SK-N-MC (cell line): ENCODE results near the gene SMAD4.

Experiments
- EZH2 ChIP-seq: fragments of 200-600 bp; sonication (generic); IDR thresholded peaks from one replicate; pipeline ENCODE4 v1.6.1; 2017; ENCODE audit warnings: antibody characterized with exemption
- POLR2AphosphoS5 ChIP-seq: IDR thresholded peaks from 2 replicates; pipeline ENCODE4 v1.6.1; 2012; ENCODE audit warnings: mild to moderate bottlenecking, low read depth, low read length, borderline replicate concordance

DNA sequence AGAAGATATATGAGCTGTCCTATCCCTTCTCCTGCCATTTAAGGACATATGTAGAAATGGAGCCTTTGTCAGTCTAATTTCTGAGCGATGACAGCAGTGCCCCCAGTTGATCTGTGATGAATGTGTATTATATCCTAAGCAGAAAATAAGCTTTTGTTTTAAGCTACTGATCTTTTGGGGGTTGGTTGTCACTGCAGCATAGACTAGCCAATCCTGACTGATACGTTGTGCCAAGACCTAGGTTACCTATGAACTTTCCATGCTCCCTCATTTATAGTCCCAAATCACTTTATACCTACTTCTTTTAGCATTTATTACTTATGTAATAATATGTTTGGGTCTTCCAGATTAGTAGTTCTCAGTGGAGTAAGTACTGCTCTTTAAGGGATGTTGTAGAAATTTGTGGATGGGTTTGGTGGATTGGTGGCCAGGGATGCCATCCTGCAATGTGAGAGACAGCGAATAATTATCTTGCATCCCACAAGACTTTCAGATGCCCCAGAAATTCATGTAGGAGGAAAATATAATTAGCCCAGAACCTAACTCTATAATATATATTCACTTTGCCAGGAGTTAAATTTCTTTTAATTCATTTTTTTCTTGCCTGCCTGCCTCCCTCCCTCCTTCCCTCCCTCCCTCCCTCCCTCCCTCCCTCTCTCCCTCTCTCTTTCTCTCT is 11.8 kb downstream of the SMAD4 start:
- no peak for TF ChIP-seq POLR2AphosphoS5
- no peak for TF ChIP-seq EZH2
